IMR-90 (cell line): ENCODE measurements around the gene WASF3. TPM values are rescaled to one million over a fixed set of nuclear protein-coding genes. Genes with fewer than 3 reads are reported as not detected.

Experiments used
- ATAC-seq: fragments of 200-7000 bp; cut with Tn5 transposase; 2 replicates; pipeline ENCODE4 v1.9.1; 2020; ENCODE audit warnings: low read depth, mild to moderate bottlenecking, moderate library complexity
- BruUV-seq: library from RNA; stranded (reverse); fragments of 400-500 nt; replicated peaks from 2 replicates; lab custom pipeline; 2021; lab: Mats Ljungman, UMichigan
- CTCF ChIA-PET: fragments of 300-600 bp; formaldehyde crosslinking; extraction: SDS; loops from one replicate; lab custom pipeline; 2021; ENCODE audit warnings: antibody characterized with exemption; lab: Yijun Ruan, JAX
- POLR2A ChIA-PET: fragments of 300-600 bp; sonication (Branson Sonifier 250); formaldehyde crosslinking; loops from one replicate; lab custom pipeline; 2022; ENCODE audit warnings: antibody characterized with exemption; ENCODE audit not compliant: unreplicated experiment; lab: Charles Lee
- DNase-seq: peaks from one replicate; pipeline ENCODE4 v3.0.0; 2013
- H2AFZ ChIP-seq: replicated peaks from 2 replicates; pipeline ENCODE3; 2013; ENCODE audit warnings: low read length, mild to moderate bottlenecking; ENCODE audit not compliant: poor library complexity
- H2AK5ac ChIP-seq: 2 replicates; pipeline ENCODE4 v1.6.1; 2013; ENCODE audit warnings: low read depth, low read length, inconsistent platforms
- H2AK9ac ChIP-seq: replicated peaks from 2 replicates; pipeline ENCODE3; 2013; ENCODE audit warnings: mild to moderate bottlenecking, low read depth, low read length, moderate library complexity; ENCODE audit not compliant: poor library complexity
- H2BK120ac ChIP-seq: 2 replicates; pipeline ENCODE4 v1.6.1; 2013; ENCODE audit warnings: low read depth, low read length, inconsistent platforms
- H2BK15ac ChIP-seq: 3 replicates; pipeline ENCODE4 v1.6.1; 2013; ENCODE audit warnings: low read depth, low read length, inconsistent platforms
- H2BK20ac ChIP-seq: 2 replicates; pipeline ENCODE4 v1.6.1; 2013; ENCODE audit warnings: low read depth, mild to moderate bottlenecking, inconsistent platforms, low read length, moderate library complexity
- H2BK5ac ChIP-seq: 2 replicates; pipeline ENCODE4 v1.6.1; 2013; ENCODE audit warnings: mild to moderate bottlenecking, low read depth, low read length, inconsistent platforms; ENCODE audit not compliant: poor library complexity, severe bottlenecking
- H3K14ac ChIP-seq: replicated peaks from 2 replicates; pipeline ENCODE4 v1.6.1; 2013; ENCODE audit warnings: low read depth, low read length, inconsistent platforms
- H3K18ac ChIP-seq: 2 replicates; pipeline ENCODE4 v1.6.1; 2013; ENCODE audit warnings: low read depth, low read length, control low read depth
- H3K23ac ChIP-seq: 2 replicates; pipeline ENCODE4 v1.6.1; 2013; ENCODE audit warnings: low read depth, low read length, inconsistent platforms
- H3K27ac ChIP-seq: 2 replicates; pipeline ENCODE4 v1.5.1; 2013; ENCODE audit warnings: mild to moderate bottlenecking, control low read depth, low read length; ENCODE audit not compliant: insufficient read depth
- H3K27me3 ChIP-seq: 2 replicates; pipeline ENCODE4 v1.6.1; 2013; ENCODE audit warnings: low read length; ENCODE audit not compliant: control insufficient read depth, insufficient read depth
- H3K36me3 ChIP-seq: 2 replicates; pipeline ENCODE4 v1.6.1; 2013; ENCODE audit warnings: low read length, mixed read lengths; ENCODE audit not compliant: control insufficient read depth, insufficient read depth
- H3K4ac ChIP-seq: 2 replicates; pipeline ENCODE4 v1.6.1; 2013; ENCODE audit warnings: low read depth, low read length, inconsistent platforms
- H3K4me1 ChIP-seq: 2 replicates; pipeline ENCODE4 v1.6.1; 2013; ENCODE audit warnings: low read length, mixed read lengths; ENCODE audit not compliant: control insufficient read depth, insufficient read depth
- H3K4me2 ChIP-seq: 2 replicates; pipeline ENCODE4 v1.6.1; 2013; ENCODE audit warnings: low read depth, mild to moderate bottlenecking, control low read depth, low read length, moderate library complexity
- H3K4me3 ChIP-seq: 2 replicates; pipeline ENCODE4 v1.5.1; 2013; ENCODE audit warnings: low read depth, mild to moderate bottlenecking, control low read depth, low read length, moderate library complexity; ENCODE audit not compliant: insufficient read depth
- H3K56ac ChIP-seq: 2 replicates; pipeline ENCODE4 v1.6.1; 2013; ENCODE audit warnings: low read length, inconsistent platforms; ENCODE audit not compliant: insufficient read depth; ENCODE audit errors: extremely low read depth
- H3K79me1 ChIP-seq, 2 experiments: 2 replicates each; pipeline ENCODE4 v1.6.1; 2013; ENCODE audit warnings: low read length in 2 of 2, inconsistent platforms in 1 of 2, low read depth in 1 of 2
- H3K9ac ChIP-seq: 2 replicates; pipeline ENCODE4 v1.6.1; 2013; ENCODE audit warnings: low read depth, low read length, control low read depth
- H3K9me1 ChIP-seq: 2 replicates; pipeline ENCODE4 v1.6.1; 2013; ENCODE audit warnings: low read length, inconsistent platforms; ENCODE audit not compliant: insufficient read depth
- H3K9me3 ChIP-seq: 2 replicates; pipeline ENCODE4 v1.6.1; 2013; ENCODE audit warnings: low read length; ENCODE audit not compliant: control insufficient read depth, insufficient read depth
- H4K20me1 ChIP-seq: 2 replicates; pipeline ENCODE4 v1.6.1; 2013; ENCODE audit warnings: low read length, inconsistent platforms; ENCODE audit not compliant: insufficient read depth
- H4K5ac ChIP-seq: 2 replicates; pipeline ENCODE4 v1.6.1; 2013; ENCODE audit warnings: mild to moderate bottlenecking, low read depth, low read length, control low read depth
- H4K8ac ChIP-seq, 2 experiments: 2 replicates each; pipeline ENCODE4 v1.6.1; 2013; ENCODE audit warnings: low read depth in 2 of 2, low read length in 2 of 2, control low read depth in 1 of 2, inconsistent platforms in 1 of 2
- H4K91ac ChIP-seq: 2 replicates; pipeline ENCODE4 v1.6.1; 2013; ENCODE audit warnings: low read depth, low read length, inconsistent platforms; ENCODE audit not compliant: insufficient read depth
- BHLHE40 ChIP-seq: fragments of 150-350 bp; IDR thresholded peaks from 2 replicates; pipeline ENCODE4 v1.6.1; 2016; ENCODE audit warnings: mild to moderate bottlenecking, low read depth, low read length
- CEBPB ChIP-seq: IDR thresholded peaks from 2 replicates; pipeline ENCODE4 v1.6.1; 2012; ENCODE audit warnings: low read depth, low read length, improper control_type of control experiment
- FOS ChIP-seq: fragments of 150-350 bp; IDR thresholded peaks from 2 replicates; pipeline ENCODE4 v1.6.1; 2016; ENCODE audit warnings: low read depth, low read length
- RAD21 ChIP-seq: IDR thresholded peaks from 2 replicates; pipeline ENCODE4 v1.6.1; 2012; ENCODE audit warnings: low read length, improper control_type of control experiment
- WGBS, 2 experiments: methylation state at CpG; one replicate each; pipeline versions ENCODE4 v1.1.5 to v1.1.7; 2013; ENCODE audit warnings: missing lambda C conversion rate in 2 of 2; ENCODE audit not compliant: insufficient read length in 1 of 2; ENCODE audit errors: extremely low coverage in 2 of 2; 5-methylcytosine and 5-hydroxymethylcytosine counted together
- dilution Hi-C: fragments of 300-500 bp; cut with HindIII; formaldehyde crosslinking; loops from one replicate; pipeline ENCODE4 v1.14.3; 2018; ENCODE audit warnings: low sequenced_read_pairs; ENCODE audit not compliant: unreplicated experiment
- in situ Hi-C: fragments of 300-500 bp; cut with MboI; formaldehyde crosslinking; loops from 3 replicates; pipeline ENCODE4 v1.14.3; 2019; ENCODE audit warnings: low sequenced_read_pairs, inconsistent platforms, mixed read lengths
- intact Hi-C: fragments of 100-400 bp; cut with micrococcal nuclease; formaldehyde crosslinking; loops from 2 replicates; pipeline ENCODE4 v1.10.0; 2022
- polyA plus RNA-seq, 3 experiments: library from polyadenylated mRNA; depleted of rRNA; stranded (reverse); fragments of >200 nt; gene quantifications; 2 replicates each; pipeline ENCODE4 v1.2.3, GENCODE V29; 2012; ENCODE audit warnings: low replicate concordance in 1 of 3
- total RNA-seq: library from RNA; depleted of rRNA; stranded (reverse); fragments of >200 nt; gene quantifications from 2 replicates; pipeline ENCODE4 v1.2.3, GENCODE V29; 2012
- TF ChIP-seq, protein P1 (sequence below): fragments of 150-350 bp; IDR thresholded peaks from 2 replicates; pipeline ENCODE4 v1.6.1; 2017; ENCODE audit warnings: mild to moderate bottlenecking, antibody characterized with exemption, low read length, low read depth

The WASF3 gene
- total and polyA plus RNA-seq, 2 of the 4 experiments (the other 2 are of a cell fraction) = 4.3 to 11.4 TPM

GRCh38 chr13:26508885-26509284, 48.6 kb upstream of the WASF3 start:
- peak overlapping the region; percentile 62; the same call in 1 of the 2 replicates for H3K27ac ChIP-seq
- no peak overlapping the region for H2AFZ ChIP-seq
- no peak overlapping the region for H3K4me3 ChIP-seq
- intact Hi-C loops (no loop called here), in situ Hi-C loops (no loop called here), dilution Hi-C loops (no loop called here)
- H3K4me1 ChIP-seq = no peaks in the 10 kb centered on the region
- H3K9me3 ChIP-seq = peaks cover 8% of the 10 kb centered on the region
- TF ChIP-seq BHLHE40 = 0 out of 2 replicates have a peak, but pooled peaks have one; percentile 35
- peak; percentile 76 for TF ChIP-seq FOS
- TF ChIP-seq RAD21 = no peak
- TF ChIP-seq CEBPB = peak; percentile 96
- TF ChIP-seq, protein P1, sequence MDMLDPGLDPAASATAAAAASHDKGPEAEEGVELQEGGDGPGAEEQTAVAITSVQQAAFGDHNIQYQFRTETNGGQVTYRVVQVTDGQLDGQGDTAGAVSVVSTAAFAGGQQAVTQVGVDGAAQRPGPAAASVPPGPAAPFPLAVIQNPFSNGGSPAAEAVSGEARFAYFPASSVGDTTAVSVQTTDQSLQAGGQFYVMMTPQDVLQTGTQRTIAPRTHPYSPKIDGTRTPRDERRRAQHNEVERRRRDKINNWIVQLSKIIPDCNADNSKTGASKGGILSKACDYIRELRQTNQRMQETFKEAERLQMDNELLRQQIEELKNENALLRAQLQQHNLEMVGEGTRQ = no peak
- DNase-seq = peak; percentile 95
- no peak overlapping the region for H3K14ac ChIP-seq
- no peaks in the 10 kb centered on the region for H3K9me1 ChIP-seq
- H2BK5ac ChIP-seq = peak overlapping the region; percentile 27
- no peaks in the 10 kb centered on the region for H3K79me1 ChIP-seq
- H4K91ac ChIP-seq = peak overlapping the region; percentile 21; the same call in 1 of the 2 replicates
- ChIA-PET CTCF (interaction anchor here (1.3 kb wide), 1 partner anchor 190 kb away, joined by 4 read pairs; no protein-coding TSS in a partner anchor), POLR2A (no interaction called here)
- no peak overlapping the region for H2BK20ac ChIP-seq
- H3K23ac ChIP-seq = no peak overlapping the region
- H3K18ac ChIP-seq = 0 out of 2 replicates have a peak overlapping the region, but pooled peaks have one; percentile 34
- no CpG with 5 or more reads among the region's 4 CpGs for WGBS, 2 experiments
- H3K36me3 ChIP-seq = no peaks in the 10 kb centered on the region
- H3K27me3 ChIP-seq = no peaks in the 10 kb centered on the region
- peak; percentile 81 for ATAC-seq
- no peak overlapping the region for H2BK15ac ChIP-seq
- H3K9ac ChIP-seq = no peak overlapping the region
- H4K8ac ChIP-seq = peak overlapping the region in 1 of 2 experiments; percentile 26; a peak in 1 of 4 replicates
- peak overlapping the region; percentile 3; the same call in 1 of the 2 replicates for H2BK120ac ChIP-seq
- no peaks in the 10 kb centered on the region for H4K20me1 ChIP-seq
- H2AK5ac ChIP-seq = no peak overlapping the region
- no peak overlapping the region for H3K56ac ChIP-seq
- H3K4ac ChIP-seq = no peak overlapping the region
- no TSS peak for BruUV-seq
- no peak overlapping the region for H3K4me2 ChIP-seq
- no peak overlapping the region for H2AK9ac ChIP-seq
- H4K5ac ChIP-seq = 0 out of 2 replicates have a peak overlapping the region, but pooled peaks have one; percentile 17
